ENCODE measurements around the gene FLNB. TPM values are rescaled to one million over a fixed set of nuclear protein-coding genes. Genes with fewer than 3 reads are reported as not detected.

The FLNB gene
- total and polyA plus RNA-seq, 2 experiments from 2014 or later: 69.4 to 172 TPM

- no peak for TF ChIP-seq EZH2 (IDR thresholded peaks at IDR 0.05; ENCODE audit: borderline replicate concordance)
These were observed 180.8 kb downstream of the FLNB start for GRCh38 chr3:58188921-58189451.

GRCh38 chr3:58189691-58190090 lies 181.5 kb downstream of the FLNB start:
- Histone ChIP-seq H3K9me2 (replicated peaks; ENCODE audit: insufficient read depth) (no peaks in the 10 kb centered on the region), H2AFZ (no peak overlapping the region), H3K27me3 (no peaks in the 10 kb centered on the region), H4K20me1 (ENCODE audit: insufficient read depth, poor library complexity, severe bottlenecking) (no peaks in the 10 kb centered on the region), H3K27ac (no peak overlapping the region), H3K79me2 (no peaks in the 10 kb centered on the region), H3K4me3 (no peak overlapping the region), H3K4me1 (ENCODE audit: insufficient read depth) (peaks cover 3% of the 10 kb centered on the region), H3K4me2 (no peak overlapping the region), H3K9me3 (ENCODE audit: low read depth) (no peaks in the 10 kb centered on the region), H3K36me3 (replicated peaks; ENCODE audit: insufficient read depth, low read depth) (no peaks in the 10 kb centered on the region)
- DNase-seq (ENCODE audit: low spot score): no peak
- WGBS (ENCODE audit: low lambda C conversion rate, missing lambda C conversion rate): 80% methylated on average over 5 of the region's 5 CpGs
- TF ChIP-seq EZH2 (IDR thresholded peaks at IDR 0.05; ENCODE audit: borderline replicate concordance) (no peak), EZH2phosphoT487 (IDR thresholded peaks at IDR 0.05; ENCODE audit: low read depth, severe bottlenecking, unreplicated experiment) (no peak), CTCF (IDR thresholded peaks at IDR 0.05; ENCODE audit: poor library complexity) (no peak)

More at GRCh38 chr3:58188921-58189451, 180.8 kb downstream of the FLNB start:
- H3K27ac ChIP-seq: no peak overlapping the region
- H3K9me3 ChIP-seq (ENCODE audit: low read depth): no peaks in the 10 kb centered on the region
- no peaks in the 10 kb centered on the region for H4K20me1 ChIP-seq (ENCODE audit: insufficient read depth, poor library complexity, severe bottlenecking)
- H3K36me3 ChIP-seq (replicated peaks; ENCODE audit: insufficient read depth, low read depth): no peaks in the 10 kb centered on the region
- no peaks in the 10 kb centered on the region for H3K9me2 ChIP-seq (replicated peaks; ENCODE audit: insufficient read depth)
- H3K4me2 ChIP-seq: no peak overlapping the region
- no peaks in the 10 kb centered on the region for H3K79me2 ChIP-seq
- H2AFZ ChIP-seq: no peak overlapping the region
- no peak overlapping the region for H3K4me3 ChIP-seq
- peaks cover 3% of the 10 kb centered on the region for H3K4me1 ChIP-seq (ENCODE audit: insufficient read depth)
- no peak for DNase-seq (ENCODE audit: low spot score)
- no peaks in the 10 kb centered on the region for H3K27me3 ChIP-seq
- WGBS (ENCODE audit: low lambda C conversion rate, missing lambda C conversion rate): 77% methylated on average over 10 of the region's 10 CpGs

- H3K9me3 ChIP-seq (ENCODE audit: low read depth): no peaks in the 10 kb centered on the region
- no peak for TF ChIP-seq EZH2 (IDR thresholded peaks at IDR 0.05; ENCODE audit: borderline replicate concordance)
- no peak for TF ChIP-seq EZH2phosphoT487 (IDR thresholded peaks at IDR 0.05; ENCODE audit: low read depth, severe bottlenecking, unreplicated experiment)
- TF ChIP-seq CTCF (IDR thresholded peaks at IDR 0.05; ENCODE audit: poor library complexity): no peak
- H3K4me2 ChIP-seq: no peak overlapping the region
- 98% methylated on average over 4 of the region's 4 CpGs for WGBS (ENCODE audit: low lambda C conversion rate, missing lambda C conversion rate)
- DNase-seq (ENCODE audit: low spot score): no peak
- H3K9me2 ChIP-seq (replicated peaks; ENCODE audit: insufficient read depth): no peaks in the 10 kb centered on the region
- no peaks in the 10 kb centered on the region for H3K36me3 ChIP-seq (replicated peaks; ENCODE audit: insufficient read depth, low read depth)
- no peaks in the 10 kb centered on the region for H4K20me1 ChIP-seq (ENCODE audit: insufficient read depth, poor library complexity, severe bottlenecking)
- peaks cover 3% of the 10 kb centered on the region for H3K4me1 ChIP-seq (ENCODE audit: insufficient read depth)
- no peaks in the 10 kb centered on the region for H3K79me2 ChIP-seq
- no peaks in the 10 kb centered on the region for H3K27me3 ChIP-seq
- no peak overlapping the region for H3K27ac ChIP-seq
- H3K4me3 ChIP-seq: no peak overlapping the region
- H2AFZ ChIP-seq: no peak overlapping the region
These were observed 182.1 kb downstream of the FLNB start for GRCh38 chr3:58190291-58190690.

- no peaks in the 10 kb centered on the region for H4K20me1 ChIP-seq (ENCODE audit: insufficient read depth, poor library complexity, severe bottlenecking)
- no peak for DNase-seq (ENCODE audit: low spot score)
- H3K9me2 ChIP-seq (replicated peaks; ENCODE audit: insufficient read depth): no peaks in the 10 kb centered on the region
- no peaks in the 10 kb centered on the region for H3K36me3 ChIP-seq (replicated peaks; ENCODE audit: insufficient read depth, low read depth)
- TF ChIP-seq EZH2 (IDR thresholded peaks at IDR 0.05; ENCODE audit: borderline replicate concordance) (no peak), EZH2phosphoT487 (IDR thresholded peaks at IDR 0.05; ENCODE audit: low read depth, severe bottlenecking, unreplicated experiment) (no peak), CTCF (IDR thresholded peaks at IDR 0.05; ENCODE audit: poor library complexity) (no peak)
- H2AFZ ChIP-seq: no peak overlapping the region
- no peak overlapping the region for H3K4me2 ChIP-seq
- 95% methylated on average over 4 of the region's 4 CpGs for WGBS (ENCODE audit: low lambda C conversion rate, missing lambda C conversion rate)
- peaks cover 3% of the 10 kb centered on the region for H3K4me1 ChIP-seq (ENCODE audit: insufficient read depth)
- no peak overlapping the region for H3K4me3 ChIP-seq
- H3K9me3 ChIP-seq (ENCODE audit: low read depth): no peaks in the 10 kb centered on the region
- H3K27me3 ChIP-seq: no peaks in the 10 kb centered on the region
- H3K27ac ChIP-seq: no peak overlapping the region
- no peaks in the 10 kb centered on the region for H3K79me2 ChIP-seq
These were observed 182.7 kb downstream of the FLNB start for GRCh38 chr3:58190882-58191281.

All from hepatocyte (in vitro differentiated cells).